HG02970 (cell line): ENCODE measurements around the gene NBPF12.
"Not testable (repeated sequence)": the region's sequence is repeated elsewhere in the genome, so short reads cannot be mapped to it uniquely, and the experiment has no call there.

ENCODE experiments used
- ATAC-seq: cut with Tn5 transposase; IDR thresholded peaks from one replicate; pipeline ENCODE4 v1.9.1; 2021; ENCODE audit warnings: mild to moderate bottlenecking, moderate library complexity, moderate number of reproducible peaks; ENCODE audit not compliant: unreplicated experiment, low FRiP score

The NBPF12 gene

DNA sequence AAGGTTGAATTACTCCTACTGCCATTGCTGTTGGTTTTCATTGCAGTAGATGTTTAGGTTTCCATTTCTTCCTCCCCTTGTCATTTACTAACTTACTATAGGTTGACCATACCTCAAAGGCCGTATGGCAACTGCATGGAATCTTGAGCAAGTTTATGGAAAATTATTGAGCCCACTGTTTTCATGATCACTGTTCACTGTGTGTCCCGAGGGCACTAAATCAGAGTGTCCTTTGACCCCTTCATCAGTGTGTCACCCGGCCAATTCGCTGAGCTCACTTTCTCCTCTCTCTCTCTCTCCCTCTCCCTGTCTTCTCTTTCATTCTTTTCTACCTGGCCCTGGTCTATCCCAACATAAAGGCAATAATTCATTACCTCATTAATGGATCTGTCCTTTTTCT, 47.7 kb downstream of the NBPF12 start:
- ATAC-seq: not testable (repeated sequence)

DNA sequence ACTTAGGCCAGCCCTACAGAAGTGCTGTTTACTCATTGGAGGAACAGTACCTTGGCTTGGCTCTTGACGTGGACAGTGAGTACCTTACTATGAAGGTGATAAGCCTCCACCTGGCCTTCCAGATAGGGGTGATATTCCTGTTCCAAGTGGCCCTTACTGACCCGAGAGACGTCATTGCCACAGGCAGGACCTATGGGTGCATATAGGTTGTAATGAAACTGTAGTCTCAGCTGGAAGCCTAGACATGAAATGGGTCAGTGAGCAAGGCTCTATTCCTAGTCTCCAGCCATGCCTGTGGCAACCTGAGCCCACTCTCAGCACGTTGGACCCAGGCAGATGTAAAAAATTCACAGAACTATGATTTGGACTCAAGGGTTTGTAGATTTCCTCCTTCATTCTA, 48.3 kb downstream of the NBPF12 start:
- not testable (repeated sequence) for ATAC-seq

DNA sequence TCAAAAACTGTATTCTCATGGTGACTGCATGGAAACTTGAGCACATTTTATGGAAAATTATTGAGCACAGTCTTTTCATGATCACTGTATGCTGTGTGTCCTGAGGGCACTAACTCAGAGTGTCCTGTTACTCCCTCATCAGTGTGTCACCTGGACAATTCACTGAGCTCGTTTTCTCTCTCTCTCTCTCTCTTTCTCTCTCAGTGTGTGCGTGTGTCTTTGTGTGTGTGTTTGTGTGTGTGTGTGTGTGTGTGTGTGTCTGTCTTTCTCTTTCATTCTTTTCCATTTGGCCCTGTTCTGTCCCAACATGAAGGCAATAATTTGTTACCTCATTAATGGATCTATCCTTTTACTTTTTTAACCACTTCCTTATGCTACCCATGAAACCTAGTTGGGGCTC, 49.4 kb downstream of the NBPF12 start:
- not testable (repeated sequence) for ATAC-seq

DNA sequence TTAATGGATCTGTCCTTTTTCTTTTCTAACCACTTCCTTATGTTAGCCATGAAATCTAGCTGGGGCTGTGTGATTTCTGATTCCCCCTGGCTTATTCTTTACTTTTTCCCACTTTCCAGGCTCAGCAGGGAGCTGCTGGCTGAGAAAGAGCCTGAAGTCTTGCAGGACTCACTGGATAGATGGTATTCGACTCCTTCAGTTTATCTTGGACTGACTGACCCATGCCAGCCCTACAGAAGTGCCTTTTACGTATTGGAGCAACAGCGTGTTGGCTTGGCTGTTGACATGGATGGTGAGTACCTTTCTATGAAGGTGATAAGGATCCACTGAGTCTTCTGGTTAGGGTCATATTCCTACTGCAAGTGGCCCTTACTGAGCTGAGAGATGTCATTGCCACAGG, 51.3 kb downstream of the NBPF12 start:
- ATAC-seq: not testable (repeated sequence)

DNA sequence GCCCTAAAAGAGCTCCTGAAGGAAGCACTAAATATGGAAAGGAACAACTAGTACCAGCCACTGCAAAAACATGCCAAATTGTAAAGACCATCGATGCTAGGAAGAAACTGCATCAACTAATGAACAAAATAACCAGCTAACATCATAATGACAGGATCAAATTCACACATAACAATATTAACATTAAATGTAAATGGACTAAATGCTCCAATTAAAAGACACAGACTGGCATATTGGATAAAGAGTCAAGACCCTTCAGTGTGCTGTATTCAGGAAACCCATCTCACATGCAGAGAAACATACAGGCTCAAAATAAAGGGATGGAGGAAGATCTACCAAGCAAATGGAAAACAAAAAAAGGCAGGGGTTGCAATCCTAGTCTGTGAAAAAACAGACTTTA, 70.4 kb downstream of the NBPF12 start:
- not testable (repeated sequence) for ATAC-seq

DNA sequence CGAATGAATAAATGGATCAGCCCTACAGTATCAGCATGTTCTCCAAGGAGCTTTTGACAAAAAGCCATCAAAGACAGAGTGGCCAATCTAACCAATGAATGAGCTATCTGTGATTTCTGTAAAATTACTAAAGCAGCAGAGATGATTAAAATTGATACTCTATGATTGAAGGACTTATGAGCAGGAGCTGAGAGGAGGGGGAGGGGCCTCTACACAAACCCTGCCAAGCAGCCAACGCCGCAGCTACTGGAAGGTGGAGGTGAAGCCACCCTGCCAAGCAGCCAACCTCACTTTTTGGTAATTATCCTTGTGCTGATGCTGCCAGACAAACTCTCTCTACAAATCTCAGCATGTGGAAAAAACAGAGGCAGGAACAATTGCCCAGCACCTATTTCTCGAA, 88.9 kb downstream of the NBPF12 start:
- ATAC-seq: not testable (repeated sequence)

DNA sequence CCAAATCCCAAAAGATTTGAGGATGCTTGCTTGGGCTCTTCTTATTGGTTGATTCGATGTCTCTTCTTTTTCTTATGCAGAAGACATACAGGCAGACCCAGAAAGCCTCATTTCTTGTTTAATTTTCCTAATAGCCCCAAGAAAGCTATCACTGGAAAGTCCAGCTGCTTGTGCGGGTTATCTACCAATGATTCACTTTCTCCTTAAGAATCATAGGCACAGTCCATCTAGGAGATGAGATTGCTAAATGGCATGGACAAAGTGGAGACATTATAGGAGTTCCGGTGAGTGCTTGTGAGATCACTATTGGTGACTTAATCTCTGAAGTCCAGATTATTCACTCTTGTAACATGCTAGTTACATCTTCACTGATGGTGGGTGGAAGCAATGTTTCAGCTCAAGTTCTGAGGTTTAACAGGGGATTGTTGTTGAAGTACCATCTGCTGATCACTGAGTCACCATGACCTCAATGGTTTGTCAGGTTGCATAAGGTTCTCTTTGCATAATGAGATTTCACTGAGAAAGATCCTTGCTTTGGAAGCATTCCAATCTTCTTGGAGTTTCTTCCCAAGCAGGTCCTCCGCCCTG, 92.0 kb downstream of the NBPF12 start:
- ATAC-seq: not testable (repeated sequence)

DNA sequence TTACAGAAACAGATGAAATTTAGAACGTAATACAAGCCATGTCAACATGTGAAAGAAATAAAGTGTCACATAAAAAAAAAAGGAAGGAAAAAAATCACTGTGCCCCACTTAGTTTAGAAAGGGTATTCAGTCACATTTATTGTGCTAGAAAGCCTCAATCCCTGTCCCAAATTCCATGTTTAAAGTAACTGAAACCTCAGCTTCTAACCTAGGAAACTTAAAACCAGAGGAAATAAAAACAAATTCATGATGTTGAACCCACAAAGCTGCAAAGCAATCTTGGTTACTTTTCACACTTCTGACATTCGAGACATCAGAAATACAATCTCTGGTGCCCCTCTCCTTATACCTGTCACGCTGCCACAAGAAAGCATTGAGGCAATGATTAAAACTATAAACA, 101.8 kb downstream of the NBPF12 start:
- ATAC-seq: no peak

DNA sequence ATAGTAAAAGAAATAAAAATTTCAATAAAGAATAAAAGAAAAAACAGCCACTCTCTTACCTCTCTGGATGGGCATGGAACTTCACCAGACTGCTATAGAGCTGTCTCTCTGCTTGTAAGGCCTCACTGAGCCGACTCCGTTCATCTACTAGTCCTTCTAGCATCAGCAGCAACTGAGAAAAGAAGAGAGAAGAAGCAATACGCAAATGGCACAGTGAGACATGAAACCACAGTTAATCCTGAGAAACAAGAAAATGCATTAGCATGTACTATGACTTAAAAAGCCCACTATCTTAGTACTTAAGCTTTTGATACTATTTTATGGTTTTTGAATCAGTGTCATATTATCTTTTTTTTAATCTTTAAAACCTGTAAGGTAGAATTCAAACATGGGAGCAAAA, 104.8 kb downstream of the NBPF12 start:
- not testable (repeated sequence) for ATAC-seq

DNA sequence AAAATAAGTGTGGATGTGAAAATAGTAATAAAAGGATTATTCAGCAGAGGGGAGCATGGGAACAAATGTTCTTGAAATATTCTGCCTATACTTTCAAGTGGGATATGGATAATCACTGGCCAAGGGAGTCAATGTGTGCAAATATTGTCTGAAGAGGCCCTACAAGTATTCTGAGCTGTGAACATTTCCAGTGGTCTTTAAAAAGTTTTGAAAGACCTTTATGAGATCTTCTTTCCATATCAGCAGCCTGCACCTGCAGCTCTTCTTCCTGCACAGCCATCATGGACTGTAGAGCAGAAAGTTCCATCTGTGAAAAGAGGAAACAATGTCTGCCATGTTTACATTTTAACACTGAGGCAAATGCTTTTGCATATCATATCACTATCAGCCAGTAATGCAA, 106.4 kb downstream of the NBPF12 start:
- ATAC-seq: not testable (repeated sequence)
